Left forelimb (tissue), 1 donor: ENCODE measurements around the gene FUBP3.

Source experiments
- DNase-seq: peaks from one replicate; pipeline ENCODE4 v3.0.0-alpha.2; 2018; ENCODE audit warnings: low spot score

FUBP3 gene

GRCh38 chr9:130634191-130634768, 54.9 kb downstream of the FUBP3 start:
- DNase-seq: no peak

GRCh38 chr9:130634801-130635200, 55.4 kb downstream of the FUBP3 start:
- no peak for DNase-seq

- no peak for DNase-seq
These were observed 55.9 kb downstream of the FUBP3 start for GRCh38 chr9:130635306-130635705.

GRCh38 chr9:130635721-130636647, 56.6 kb downstream of the FUBP3 start:
- no peak for DNase-seq

GRCh38 chr9:130636648-130637020, 57.3 kb downstream of the FUBP3 start:
- DNase-seq: no peak

GRCh38 chr9:130638284-130639123, 59.1 kb downstream of the FUBP3 start:
- DNase-seq: no peak

GRCh38 chr9:130639124-130639765, 59.9 kb downstream of the FUBP3 start:
- no peak for DNase-seq

- no peak for DNase-seq
These were observed 60.6 kb downstream of the FUBP3 start for GRCh38 chr9:130639866-130640555.

GRCh38 chr9:130640681-130641080, 61.3 kb downstream of the FUBP3 start:
- no peak for DNase-seq

- no peak for DNase-seq
These were observed 63.5 kb downstream of the FUBP3 start for GRCh38 chr9:130642926-130643325.

- no peak for DNase-seq
These were observed 71.8 kb downstream of the FUBP3 start for GRCh38 chr9:130651221-130651620.

- no peak for DNase-seq
These were observed 72.4 kb downstream of the FUBP3 start for GRCh38 chr9:130651752-130652151.

GRCh38 chr9:130654879-130655278, 75.5 kb downstream of the FUBP3 start:
- DNase-seq: no peak

GRCh38 chr9:130658893-130659698, 79.7 kb downstream of the FUBP3 start:
- no peak for DNase-seq

GRCh38 chr9:130659699-130660248, 80.4 kb downstream of the FUBP3 start:
- no peak for DNase-seq

- DNase-seq: no peak
These were observed 80.9 kb downstream of the FUBP3 start for GRCh38 chr9:130660326-130660682.

GRCh38 chr9:130660683-130661450, 81.5 kb downstream of the FUBP3 start:
- DNase-seq: no peak

- no peak for DNase-seq
These were observed 82.2 kb downstream of the FUBP3 start for GRCh38 chr9:130661451-130662098.
